ENCODE measurements around the gene MYO7B.

The MYO7B gene

DNA sequence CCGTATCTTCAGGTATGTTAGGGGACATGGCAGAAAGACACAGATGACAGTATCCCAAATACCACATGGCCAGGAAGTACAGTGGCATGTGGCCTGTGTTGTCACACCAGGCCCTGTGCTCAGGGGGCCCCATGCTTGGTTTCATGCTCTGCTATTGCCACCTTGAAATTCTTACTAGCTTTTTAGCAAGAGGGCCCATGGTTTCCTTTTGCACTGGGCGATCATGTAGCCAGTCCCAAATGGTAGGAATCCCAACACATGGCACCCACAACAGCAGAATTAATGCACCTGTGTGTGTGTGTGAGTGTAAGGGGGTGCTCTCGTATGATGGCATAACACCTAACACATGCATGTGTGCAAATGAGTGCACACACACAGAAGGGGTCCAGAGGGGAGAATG, 39.2 kb downstream of the MYO7B start:
- no peak for DNase-seq (ENCODE audit: low read depth)

DNA sequence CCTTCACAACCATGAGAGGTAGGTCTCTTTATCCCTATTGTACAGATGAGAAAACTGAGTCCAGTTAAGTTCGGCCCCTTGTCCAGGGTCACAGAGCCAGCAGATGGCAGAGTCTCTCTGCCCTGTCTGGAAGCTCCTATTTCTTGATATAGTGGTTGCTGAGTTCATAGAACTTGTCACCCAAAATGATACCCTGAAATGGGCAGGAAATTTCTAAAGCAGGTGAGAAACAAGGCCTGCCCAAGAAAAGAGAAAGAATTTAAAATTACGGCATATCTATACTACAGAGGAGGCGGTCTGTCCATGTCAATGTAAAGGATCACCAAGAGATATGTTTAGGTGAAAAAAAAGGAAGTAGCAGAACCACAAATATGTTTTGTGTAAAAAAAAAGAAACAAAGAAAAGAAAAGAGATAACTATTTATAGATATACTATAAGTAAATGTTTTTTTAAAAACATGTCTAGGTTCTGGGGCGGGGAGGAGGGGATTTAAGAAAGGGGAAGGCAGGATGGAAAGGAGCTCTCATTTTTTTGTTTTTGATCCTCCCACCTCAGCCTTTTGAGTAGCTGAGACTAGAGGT, 39.8 kb downstream of the MYO7B start:
- no peak for DNase-seq (ENCODE audit: low read depth)

DNA sequence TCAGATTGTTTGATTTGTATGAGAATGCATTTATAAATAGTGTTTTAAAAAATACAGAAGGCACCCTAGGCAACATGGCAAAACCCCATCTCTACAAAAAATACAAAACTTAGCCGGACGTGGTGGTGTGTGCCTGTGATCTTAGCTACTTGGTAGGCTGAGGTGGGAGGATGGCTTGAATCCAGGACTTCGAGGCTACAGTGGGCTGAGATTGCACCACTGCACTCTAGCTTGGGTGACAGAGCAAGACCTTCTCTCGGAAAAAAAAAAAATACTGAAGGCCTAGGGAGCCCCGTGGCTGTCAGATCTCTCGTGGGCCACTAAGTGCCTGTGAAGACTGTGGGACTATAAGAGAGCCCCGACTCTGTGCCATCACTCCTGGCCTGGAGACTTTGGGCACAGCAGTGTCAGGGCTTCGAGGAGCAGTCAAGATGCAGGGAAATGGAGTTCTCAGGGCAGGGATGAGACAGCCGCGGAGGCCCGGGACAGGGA, 40.5 kb downstream of the MYO7B start:
- DNase-seq (ENCODE audit: low read depth) = no peak

DNA sequence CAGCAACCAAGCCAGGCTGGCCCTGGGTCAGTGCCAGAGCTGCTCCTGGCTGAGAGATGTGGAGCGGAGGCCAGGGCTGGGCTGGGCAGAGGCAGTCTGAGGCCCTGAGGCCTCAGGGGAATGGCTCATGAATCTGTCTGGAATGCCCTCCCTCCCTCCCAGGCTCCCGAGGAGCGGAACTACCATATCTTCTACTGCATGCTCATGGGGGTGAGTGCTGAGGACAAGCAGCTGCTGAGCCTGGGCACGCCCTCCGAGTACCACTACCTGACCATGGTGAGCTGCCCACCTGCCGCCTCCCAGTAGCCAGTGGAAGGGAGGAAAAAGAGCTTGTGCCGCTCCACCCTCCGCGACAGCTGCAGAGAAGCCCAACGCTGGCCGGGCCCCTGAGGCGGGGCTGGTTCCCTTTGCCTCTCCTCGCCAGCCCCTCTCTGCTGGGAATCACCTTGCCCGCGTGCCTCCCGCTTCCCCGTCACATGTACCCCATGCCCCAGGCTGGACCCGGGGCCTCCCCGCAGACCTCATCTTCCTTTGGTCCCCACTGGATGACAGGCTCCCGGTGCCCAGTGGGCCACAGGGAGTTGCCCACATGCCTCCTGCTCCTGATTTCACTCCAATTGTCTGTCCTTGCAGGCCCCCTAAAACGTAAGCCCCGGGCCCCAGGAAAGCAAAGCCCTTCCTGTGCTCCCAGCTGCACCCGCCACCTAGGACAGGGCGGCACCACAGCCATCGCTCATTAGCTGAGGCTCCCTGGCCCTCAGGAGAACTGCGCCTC, 41.1 kb downstream of the MYO7B start:
- peak; percentile 73 for DNase-seq (ENCODE audit: low read depth)

DNA sequence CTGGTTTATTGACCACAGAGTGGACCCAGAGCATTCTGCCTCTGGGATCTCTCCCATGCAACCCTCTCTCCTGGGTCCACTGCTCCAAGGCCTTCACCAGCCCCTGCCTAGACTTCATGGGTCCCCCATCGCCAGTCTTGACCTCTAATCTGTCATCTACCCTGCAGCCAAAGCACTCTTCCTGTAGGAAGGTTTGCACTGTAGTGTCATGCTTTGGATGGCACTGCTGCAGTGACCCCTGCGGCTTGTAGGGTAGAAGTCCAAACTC, 41.7 kb downstream of the MYO7B start:
- DNase-seq (ENCODE audit: low read depth) = no peak

DNA sequence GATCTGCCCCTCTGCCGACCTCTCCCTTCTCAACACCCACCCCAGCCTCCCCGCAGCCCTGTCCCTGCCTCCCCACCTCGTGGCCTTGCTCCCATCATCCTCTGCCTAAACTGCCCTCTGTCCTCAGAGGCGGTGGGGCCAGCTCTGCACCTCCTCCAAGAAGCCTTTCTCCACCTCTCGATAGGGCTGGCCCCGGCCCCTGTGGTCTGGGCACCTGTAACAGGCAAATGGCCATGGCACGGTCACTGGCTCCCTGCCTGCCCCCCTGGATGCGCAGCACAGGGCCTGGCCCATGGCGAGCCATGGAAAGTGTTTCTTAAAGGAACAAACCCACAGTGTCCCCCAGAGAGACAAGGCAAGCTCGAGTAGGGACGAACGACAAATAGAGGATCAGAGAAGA, 42.0 kb downstream of the MYO7B start:
- DNase-seq (ENCODE audit: low read depth) = no peak

DNA sequence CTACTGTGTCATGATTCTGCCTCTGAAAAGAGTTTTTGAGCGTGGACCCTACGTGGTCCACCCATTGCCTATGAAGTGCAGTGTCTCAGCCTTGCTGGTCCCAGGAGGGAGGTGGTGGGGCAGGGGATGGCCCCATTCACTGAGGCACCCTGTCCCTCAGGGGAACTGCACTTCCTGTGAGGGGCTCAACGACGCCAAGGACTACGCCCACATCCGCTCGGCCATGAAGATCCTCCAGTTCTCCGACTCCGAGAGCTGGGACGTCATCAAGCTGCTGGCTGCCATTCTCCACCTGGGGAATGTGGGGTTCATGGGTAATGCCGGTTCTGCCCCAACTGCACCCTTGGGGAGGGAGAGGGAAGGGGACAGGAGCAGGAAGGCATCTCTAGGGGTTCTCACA, 42.5 kb downstream of the MYO7B start:
- no peak for DNase-seq (ENCODE audit: low read depth)

DNA sequence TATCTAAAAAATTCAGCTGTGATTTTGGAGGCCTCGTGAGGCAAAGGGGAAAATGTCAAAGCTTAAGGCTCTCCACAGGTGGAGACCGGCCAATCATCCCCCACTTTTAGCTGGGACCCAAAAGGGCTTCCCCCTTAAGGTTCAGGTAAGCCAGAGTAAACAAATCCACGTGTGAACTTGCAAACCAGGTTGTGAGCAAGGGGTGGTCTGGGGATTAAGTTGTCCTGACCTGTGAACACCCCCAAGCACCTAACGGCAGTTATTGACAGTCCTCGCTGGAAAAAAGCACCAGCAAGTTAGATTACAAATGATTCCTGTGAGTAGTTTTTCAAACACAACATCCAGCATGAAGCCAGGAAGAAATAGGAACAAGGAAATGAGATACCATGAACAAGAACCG, 42.9 kb downstream of the MYO7B start:
- no peak for DNase-seq (ENCODE audit: low read depth)

DNA sequence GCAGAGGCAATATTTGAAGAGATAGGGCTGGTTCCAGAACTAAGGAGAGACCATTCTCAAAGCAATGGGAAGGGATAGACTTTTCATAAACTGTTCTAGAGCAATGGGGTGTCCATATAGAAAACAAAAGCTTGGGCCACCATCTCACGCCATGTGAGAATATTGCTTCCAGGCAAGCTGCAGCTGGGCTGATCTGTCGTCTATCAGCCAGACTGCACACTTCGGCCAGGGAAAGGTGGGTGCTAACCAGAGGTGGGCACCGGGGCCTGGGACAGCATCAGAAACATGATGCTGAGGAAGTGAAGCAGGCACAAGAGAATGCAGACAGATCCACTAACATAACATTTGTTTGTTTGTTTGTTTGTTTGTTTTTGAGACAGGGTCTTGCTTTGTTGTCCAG, 43.7 kb downstream of the MYO7B start:
- no peak for DNase-seq (ENCODE audit: low read depth)

DNA sequence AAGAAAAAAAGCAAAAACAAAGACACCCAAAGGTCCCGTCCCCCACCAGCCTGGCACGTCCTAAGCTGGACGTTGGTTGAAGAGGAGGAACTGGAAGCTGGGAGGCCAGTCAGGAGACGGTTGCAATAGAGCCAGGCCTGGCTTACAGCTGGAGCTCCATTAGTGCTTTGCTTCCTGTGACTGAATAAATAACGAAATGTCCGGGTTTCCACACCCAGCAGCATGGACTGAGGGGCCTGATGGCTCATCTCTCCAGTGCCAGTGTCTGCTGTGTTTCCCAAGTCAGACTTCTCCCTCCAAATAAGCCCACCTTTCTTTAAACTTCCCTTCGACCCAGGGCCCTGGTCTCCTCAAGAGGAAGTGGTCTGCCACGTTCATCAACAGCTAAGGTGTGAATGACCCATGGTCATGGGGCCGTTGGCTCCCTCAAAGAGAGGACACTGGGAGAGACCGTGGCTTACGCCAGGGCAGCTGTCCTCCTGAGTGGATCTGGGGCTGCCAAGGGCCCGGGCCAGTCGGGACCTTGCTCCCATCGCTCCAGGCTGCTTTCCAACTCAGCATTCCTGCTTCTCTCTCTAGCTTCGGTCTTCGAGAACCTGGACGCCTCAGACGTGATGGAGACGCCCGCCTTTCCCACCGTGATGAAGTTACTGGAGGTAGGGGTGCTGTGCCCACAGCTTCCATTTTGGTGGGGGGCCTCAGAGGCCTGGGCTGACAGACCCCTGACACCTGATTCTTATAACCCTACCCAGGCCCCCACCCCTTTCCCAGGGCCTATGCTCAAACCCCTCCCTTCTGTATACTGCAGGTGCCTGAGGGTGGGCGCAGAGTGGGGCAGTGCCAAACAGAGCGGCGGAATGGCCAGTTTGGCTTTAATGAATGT, 44.9 kb downstream of the MYO7B start:
- DNase-seq (ENCODE audit: low read depth) = no peak

DNA sequence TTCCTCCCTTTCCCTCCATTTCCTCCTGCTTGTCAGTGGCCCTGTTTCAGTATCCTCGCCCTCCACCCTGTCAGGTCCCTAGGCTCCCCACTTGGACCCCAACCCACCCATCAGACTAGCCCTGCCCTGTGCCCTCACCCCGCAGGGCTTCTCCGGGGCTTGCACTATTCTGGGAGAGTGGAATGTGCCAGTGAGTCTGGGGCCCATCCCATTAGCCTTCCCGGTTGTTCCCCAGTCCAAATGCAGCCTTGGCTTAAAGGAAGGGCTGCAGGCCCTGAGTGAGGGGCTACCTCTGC, 45.5 kb downstream of the MYO7B start:
- no peak for DNase-seq (ENCODE audit: low read depth)

DNA sequence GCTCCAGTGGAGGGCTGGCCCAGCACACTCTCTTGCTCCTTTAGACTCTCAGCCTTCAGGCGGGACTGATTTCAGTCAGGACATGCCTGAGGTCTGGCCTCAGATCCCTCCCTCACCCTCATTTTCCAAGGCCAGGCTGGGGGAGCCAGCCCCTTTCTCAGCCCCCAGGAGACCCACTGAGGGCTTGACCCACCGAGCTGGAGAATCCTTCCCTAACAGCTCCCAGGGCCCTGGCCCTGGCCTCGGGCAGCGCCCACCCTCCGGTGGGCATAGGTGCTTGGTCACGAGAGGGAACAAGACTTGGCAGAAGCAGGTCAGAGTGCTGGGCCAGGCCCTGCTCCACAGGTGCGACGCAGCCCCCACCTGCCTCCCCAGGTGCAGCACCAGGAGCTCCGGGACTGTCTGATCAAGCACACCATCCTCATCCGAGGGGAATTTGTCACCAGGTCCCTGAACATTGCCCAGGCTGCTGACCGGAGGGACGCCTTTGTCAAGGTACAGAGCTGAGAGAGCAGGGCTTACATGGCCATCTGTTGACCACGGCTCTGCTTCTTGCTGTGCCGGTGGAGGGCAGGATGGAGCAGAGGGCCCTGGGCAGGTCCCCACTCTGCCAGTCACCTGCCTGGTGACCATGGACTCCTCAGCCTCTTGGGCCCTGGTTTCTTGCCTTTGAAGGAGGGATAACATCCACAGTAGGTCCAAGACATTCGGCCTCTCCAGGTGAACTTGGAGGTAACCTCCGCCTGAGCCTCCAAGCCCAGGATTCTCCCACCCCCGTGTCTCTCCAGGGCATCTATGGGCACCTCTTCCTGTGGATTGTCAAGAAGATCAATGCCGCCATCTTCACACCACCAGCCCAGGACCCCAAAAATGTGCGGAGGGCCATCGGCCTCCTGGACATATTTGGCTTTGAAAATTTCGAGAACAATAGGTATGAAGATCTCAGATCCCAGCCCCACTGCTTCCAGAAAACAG, 46.3 kb downstream of the MYO7B start:
- DNase-seq (ENCODE audit: low read depth) = no peak

DNA sequence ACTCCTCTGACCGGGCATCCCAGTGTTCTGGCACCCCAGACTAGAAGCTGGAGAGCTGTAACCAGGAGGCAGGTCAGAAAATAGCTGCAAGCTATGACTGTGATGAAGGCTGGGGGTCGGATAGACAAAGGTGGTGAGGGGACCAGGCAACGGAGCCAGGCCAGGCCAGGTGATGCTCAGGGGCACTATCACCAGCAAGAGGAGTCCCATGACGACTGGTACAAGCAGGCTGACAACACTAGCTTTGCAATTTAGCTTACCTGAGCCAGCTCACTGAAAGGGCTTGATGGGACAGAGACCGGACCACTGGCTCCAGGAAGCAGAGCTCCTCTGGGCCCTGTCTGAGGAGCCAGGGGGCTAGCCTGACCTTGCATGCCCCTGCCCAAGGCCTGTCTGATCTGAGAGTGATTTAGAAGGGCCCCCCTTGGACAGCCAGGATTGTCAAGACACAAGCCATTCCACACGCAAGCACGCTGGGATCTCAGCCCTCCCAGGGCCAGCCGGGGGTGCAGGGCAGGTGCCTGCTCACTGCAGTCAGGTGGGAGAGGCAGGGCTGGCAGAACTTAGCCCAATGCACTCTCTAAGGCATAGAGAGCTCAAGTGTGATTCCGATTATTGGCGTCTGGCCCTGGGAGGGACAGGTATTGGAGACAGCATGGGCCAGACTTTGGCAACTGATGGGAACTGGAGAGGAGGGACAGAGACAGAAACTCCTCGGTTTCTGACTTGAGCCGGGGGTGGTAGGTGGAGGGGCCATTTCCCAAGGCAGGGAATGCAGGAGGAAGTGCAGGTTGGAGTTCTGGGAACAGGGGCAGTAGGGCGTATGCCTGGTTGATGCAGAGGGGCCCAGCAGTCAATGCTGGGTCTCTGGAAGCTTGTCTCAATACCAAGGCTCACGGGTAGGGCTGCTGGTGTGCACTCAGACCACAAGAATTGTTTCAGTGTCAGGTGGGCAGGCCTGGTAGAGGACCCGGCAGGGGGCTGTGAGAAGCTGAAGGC, 47.7 kb downstream of the MYO7B start:
- no peak for DNase-seq (ENCODE audit: low read depth)

DNA sequence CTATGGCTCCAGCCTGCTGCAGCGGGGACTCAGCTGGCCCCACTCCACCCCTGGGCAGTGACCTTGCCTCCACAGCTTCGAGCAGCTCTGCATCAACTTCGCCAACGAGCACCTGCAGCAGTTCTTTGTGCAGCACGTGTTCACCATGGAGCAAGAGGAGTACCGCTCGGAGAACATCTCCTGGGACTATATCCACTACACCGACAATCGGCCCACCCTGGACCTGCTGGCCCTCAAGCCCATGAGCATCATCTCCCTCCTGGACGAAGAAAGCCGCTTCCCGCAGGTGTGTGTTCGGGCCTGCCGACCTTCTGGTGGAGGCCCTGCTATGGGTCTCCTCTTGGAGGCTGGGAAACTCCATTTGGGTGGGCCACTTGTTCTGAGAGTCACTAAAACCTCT, 48.6 kb downstream of the MYO7B start:
- DNase-seq (ENCODE audit: low read depth) = no peak

DNA sequence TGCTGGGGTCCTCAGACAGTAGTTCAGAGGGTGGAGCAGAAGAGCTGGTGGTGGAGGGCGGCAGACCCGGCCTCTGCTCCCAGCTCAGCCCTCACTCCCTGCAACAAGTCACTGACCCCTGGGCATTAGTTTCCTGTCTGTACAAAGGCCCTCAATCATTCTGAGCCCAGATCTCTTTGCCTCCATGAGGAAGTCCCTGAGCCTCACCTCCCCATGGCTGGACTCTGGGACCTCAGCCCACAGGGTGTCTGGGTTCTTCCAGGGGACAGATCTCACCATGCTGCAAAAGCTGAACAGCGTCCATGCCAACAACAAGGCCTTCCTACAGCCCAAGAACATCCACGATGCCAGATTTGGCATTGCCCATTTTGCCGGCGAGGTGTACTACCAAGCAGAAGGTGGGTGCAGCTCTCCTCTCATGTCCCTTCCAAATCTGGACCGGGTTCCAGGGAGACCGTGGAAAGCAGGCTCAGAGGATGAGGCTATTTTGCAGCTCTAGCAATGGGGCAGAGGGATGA, 49.1 kb downstream of the MYO7B start:
- no peak for DNase-seq (ENCODE audit: low read depth)

DNA sequence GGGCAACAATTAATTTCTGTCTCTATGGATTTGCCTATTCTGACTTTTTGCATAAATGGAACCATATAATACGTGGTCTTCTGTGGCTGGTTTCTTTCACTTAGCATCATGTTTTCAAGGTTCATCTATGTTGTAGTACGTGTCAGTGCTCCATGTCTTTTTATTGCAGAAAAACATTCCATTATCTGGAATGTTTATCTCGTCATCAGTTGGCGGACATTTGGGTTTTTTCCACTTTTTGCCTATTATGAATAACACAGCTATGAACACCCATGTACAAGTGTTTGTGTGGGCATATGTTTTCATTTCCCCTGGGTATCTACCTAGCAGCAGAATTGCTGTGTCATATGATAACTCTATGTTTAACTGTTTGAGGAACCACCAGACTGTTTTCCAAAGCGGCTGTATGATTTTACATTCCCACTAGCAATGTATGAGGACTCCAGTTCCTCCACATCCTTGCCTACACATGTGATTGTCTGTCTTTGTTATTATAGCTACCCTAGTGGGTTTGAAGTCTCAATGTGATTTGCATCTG, 49.9 kb downstream of the MYO7B start:
- DNase-seq (ENCODE audit: low read depth) = no peak

DNA sequence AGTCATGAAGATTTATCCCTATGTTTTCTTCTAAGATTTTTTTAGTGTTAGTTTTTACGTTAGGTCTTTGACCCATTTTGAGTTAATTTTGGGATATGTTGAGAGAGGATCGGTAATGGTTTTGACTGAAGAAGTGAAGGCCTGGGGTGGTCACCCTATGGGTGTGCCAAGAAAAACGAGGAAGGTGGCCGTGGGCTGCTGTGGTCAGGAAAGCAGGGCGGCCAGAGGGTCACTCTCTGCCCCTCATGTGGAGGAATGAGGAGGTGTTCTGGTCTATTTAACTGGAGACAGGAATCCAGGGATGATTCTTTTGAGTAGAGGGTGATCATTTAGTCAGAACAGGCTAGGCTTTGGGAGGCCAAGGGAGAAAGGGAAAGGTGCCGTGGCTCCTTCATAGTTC, 50.7 kb downstream of the MYO7B start:
- DNase-seq (ENCODE audit: low read depth) = no peak

DNA sequence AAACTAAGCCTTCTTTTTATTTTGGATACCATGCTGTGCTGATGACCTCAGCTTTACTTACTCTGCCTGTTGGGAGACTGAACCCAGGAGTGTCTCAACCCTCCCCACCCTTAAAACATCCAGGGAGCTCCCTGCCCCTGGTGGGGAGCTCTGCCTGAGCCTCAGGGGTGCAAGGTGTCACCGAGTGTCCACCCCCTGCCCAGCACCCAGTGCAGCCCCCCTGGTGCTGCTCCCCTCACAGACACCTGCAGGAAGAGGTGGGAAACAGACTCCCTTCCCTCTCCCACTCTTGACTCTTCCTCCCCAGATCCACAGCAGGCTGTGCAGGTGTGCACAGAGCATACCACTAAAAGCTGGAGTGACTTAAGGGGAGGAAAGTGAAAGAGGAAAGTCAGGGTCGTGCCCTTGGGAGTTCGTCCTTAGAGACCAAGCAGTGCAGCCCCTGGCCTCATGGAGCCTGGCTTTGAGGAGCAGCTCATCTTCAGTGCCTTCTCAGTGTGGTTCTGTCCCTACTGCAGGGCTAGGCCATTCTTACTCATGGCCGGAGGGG, 51.3 kb downstream of the MYO7B start:
- no peak for DNase-seq (ENCODE audit: low read depth)

DNA sequence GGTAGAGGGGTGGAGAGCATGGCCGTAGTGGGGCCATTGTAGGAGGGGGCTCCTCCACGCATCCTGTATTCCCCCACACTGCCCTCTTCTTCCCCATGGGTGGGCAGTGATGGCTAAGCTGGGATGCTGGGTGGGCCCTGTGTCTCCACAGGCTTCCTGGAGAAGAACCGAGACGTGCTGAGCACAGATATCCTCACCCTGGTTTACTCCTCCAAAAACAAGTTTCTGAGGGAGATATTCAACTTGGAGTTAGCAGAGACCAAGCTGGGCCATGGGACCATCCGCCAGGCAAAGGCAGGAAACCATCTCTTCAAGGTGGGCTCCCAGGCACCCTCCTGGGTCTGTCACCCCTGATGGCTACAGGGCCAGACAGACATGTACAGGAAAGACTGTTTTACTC, 52.8 kb downstream of the MYO7B start:
- no peak for DNase-seq (ENCODE audit: low read depth)

DNA sequence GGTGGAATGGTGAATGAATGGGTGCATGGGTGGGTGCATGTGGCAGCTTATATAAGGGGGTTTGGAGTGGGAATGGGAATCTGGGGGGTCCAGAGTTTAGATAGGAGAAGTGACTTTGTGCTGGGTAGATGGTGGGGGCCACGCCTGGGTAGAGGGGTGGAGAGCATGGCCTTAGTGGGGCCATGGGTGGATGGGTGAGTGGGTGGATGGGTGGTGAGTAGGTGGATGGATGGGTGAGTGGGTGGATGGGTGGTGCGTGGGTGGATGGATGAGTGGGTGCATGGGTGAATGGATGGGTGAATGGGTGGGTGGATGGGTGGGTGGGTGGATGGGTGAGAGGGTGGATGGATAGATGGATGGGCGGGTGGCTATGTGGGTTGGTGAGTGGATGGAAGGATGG, 53.9 kb downstream of the MYO7B start:
- DNase-seq (ENCODE audit: low read depth) = no peak
